RKO (cell line): ENCODE results near the gene NALCN.

Source experiments
- DNase-seq: peaks from one replicate; pipeline ENCODE4 v3.0.0-alpha.2; 2016; ENCODE audit warnings: low spot score

Gene NALCN

DNA sequence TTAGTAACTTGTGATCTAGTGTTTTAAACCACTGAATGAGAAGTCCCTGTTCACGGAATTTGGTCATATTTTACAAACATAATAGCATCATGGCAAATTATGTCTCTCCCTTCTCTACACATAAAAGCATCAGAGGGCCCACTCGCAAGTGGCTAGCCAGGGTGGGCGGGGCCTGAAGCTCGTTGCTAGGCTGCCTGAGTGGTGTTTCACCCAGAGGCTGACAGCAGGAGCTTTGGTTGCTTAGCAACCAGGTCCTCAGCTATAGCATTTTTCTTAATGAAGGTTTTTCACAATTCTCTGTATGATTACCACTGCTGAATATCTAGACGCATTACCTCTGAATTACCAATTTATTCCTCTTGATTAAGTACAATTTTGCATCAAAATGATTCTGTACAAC, 126.5 kb downstream of the NALCN start:
- peak; percentile 16 for DNase-seq

DNA sequence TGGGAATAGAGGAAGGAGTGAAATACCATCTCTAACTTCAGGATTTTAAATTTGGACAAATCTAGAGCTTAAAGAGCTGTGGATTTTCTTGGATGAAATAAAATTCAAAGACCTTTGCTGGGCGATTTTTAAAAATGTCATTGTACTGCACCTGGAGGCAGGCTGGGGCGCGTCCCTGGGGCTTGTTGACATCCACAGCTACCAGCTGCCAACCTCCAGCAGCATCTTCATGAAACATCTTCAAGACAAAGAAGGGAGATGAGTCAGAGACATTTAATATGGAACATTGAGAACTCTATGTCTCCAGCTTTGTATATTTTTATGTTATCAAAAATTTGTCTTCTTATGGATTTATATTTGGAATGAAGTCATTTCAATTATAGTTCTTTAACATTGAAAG, 132.5 kb downstream of the NALCN start:
- no peak for DNase-seq

DNA sequence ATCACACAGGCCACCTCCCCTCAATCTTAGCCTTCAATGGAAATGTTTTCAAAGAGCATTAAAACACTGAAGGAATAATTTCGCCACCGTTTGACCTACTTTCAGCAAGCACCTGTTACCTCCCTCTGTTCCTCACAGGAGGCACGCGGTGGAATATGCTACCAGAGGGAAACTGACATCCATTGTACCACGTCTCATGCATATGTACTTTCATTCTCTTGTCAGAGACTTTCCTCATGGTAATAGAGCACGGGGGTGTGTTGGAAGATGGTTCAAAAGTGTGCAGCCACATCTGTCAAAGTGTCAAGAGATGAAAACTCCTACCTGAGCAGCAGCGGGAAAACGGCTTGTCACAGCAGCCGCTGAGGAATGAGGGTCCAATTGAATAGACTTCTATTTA, 143.4 kb downstream of the NALCN start:
- DNase-seq = no peak

DNA sequence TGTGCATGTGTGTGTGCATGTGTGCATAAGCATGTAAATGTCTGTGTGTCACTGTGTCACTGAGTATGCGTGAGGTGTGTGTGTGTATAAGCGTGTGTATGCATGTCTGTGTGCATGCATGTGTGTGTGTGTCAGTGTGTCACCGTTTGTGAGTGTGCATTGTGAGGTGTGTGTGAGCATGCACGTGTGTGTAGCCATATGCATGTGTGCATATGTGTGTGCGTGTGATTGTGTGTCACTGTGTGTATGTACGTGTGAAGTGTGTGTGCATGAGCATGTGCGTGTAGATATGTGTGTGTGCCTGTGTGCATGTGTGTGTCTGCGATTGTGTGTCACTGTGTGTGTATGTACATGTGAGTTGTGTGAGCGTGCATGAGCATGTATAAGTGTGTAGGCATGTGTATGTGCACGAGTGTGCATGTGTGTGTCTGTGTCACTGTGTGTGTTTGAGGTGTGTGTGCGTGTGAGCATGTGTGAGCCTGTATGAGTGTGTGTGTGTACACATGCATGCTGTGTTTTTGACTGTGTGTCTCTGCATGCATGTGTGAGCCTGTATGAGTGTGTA, 144.5 kb downstream of the NALCN start:
- DNase-seq = no peak

DNA sequence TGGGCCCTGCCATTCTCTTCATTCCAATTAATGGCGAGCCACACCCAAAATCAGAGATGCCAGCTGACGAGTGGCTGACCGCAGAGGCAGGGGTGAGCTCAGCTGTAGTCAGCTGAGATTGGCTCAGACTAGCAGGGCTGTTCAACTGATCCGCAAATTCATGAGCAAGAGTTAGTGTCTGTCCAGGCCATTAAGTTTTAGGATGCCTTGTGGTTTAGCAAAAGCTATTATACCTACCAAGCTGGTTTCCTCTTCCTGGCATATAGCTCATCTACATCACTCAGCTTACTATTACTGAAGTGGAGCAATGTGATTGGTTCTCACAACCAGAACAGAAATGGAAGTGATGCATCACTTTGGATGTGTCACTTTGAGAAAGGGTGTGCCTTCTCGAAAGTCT, 148.7 kb downstream of the NALCN start:
- DNase-seq = peak; percentile 73

DNA sequence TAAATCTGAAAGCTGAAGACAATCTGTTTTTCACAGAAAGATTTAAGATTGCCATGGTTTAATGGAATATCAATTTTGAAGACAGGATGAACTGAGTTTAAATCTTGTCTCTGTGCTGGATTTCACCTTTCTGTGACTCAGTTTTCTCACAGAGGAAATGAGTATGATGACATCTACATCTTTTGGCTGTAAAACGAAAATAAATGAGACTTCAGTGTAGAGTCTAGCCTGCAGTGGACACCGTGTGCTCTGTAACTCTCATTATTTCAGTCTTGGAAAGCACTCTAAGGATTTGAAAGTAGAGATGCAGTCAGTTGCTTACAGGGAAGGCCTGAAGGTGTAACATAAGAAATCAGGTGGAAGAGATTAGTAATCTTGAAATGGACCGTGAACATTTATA, 150.4 kb downstream of the NALCN start:
- no peak for DNase-seq

DNA sequence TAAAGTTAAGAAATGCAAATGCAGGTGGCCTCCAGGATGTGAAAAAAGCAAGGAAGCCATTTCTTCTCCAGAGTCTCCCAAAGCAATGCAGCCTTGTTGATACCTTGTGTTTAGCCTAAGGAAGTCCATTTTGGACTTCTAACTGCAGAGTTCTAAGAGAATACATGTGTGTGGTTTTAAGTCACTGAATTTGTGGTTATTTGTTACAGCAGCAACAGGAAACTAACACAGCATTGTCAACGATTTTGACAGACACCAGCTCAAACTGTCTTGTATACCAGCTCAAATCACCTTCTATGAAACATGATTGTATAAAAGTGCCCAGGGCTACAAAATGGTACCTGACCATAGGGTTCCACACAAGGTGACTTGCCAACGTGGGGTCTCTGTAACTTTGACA, 151.4 kb downstream of the NALCN start:
- DNase-seq = no peak

DNA sequence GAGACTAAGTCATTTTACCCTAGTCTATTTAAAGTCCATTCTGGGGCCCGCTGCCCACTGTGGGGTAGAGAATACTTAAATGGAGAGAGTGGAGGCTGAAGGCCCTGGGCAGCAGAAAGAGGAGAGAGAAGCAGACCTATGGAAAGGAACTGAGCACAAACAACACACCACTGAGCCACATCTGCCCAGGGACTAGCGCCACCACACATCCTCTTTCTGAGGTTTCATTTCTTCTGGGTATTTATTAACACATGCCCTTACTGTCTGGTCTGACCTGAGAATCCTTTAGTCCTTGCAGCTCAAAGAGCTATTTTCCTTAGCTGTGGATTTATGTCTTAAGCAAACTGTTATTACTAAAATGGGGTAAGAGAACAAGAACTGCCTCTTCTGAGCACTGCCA, 154.0 kb downstream of the NALCN start:
- no peak for DNase-seq

DNA sequence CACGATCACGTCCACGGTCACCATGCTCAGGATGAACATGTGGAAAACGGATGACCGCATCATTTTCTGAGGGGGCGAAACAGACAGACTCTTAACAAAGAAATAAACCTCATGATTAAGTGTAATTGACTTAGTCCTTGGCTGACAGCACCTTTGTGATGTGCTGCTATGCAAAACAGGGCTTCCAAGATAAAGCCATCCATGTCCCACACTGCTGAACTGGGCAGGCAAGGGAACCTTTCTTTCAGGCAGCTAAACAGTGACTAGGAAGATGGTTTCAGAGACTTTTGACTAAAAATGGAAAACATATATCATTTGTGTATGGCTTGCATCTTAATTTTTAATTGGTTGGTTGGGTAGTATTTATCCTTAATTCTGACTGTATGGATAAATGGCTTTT, 157.8 kb downstream of the NALCN start:
- no peak for DNase-seq

DNA sequence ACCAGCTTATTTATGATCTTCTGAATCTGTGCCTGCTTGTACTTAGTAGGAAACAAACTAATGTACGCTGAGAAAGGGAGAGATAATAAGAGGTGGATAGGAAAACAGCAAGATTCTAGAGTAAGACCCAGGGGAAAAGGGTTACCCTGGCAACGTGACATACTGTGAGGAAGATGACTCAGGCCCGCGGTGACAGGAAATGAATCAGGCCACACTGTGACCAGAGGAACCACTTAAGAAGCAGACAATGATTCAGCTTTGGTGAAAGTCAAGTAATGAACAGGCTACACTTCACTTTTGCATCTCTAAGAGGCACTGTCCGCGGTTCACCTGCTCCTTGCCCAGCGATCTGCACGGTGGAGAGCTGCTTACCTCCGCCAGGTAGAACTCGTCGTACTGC, 158.2 kb downstream of the NALCN start:
- DNase-seq = peak; percentile 87

DNA sequence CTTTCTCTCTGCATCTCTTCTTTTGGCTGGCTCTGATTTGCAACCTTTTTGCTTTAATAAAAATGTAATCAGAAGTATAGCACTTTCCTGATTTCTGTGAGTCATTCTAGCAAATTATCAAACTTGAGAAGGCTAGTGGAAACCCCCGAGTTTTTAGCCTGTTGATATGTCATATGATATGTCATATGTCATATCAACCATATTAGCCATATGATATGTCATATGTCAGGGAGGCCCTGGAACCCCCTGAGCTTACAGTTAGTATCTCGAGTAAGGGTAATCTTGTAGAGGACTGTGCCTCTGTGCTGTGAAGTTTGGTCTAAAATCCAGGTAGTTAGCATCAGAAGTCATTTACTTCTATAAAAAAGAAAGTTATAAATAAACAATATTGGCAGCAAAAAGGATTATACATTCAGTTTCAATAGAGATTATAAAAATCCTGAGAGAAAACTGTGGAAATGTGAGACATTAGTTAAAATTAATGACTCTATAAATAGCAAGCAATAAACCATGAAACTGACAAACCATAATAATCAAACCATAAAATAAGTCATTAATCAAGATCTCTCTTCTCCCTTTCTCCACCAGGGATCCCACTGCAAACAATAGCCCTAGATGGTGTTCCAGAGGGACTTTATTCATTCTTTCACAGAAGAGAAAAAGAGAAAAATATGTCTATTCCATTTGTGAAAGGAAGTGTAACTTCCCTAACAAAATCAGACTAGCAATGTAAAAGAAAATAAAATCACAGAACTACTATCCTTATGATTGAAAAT, 167.4 kb downstream of the NALCN start:
- DNase-seq = no peak

DNA sequence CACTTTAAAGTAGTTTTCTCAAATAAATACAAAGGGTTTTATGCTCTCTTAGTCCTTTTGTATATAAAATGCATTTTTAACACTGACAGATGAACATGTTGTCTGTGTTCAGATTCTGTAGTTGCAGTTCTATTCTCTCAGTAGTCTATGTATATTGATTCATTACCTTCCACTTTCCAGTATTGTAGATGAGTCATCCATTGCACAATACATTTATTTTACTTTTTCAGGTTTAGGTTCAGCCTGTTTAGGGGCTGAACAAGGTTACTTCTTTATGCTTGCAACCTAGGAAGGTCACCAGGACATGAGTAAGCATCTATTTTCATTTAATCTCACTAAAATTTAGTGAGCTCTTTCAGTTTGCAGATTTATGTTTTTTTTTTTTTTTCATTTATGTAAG, 173.6 kb downstream of the NALCN start:
- DNase-seq = no peak

DNA sequence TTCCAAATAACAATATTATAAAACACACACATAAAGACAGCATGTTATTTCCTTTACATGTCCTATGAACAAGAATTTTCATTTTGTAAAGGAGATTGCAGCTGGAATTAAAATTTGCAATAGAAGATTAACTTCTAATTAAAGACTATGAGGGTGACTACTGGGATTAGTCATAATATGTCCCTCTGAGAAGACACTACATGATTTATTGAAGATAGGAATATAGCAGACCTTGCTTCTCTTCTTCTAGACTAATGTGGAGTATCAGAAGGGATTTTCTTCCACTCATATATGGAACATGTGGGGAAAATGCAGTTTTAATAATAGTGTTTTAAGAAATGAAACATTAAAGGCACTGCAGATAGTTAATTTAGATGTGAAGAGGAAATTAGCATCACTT, 177.8 kb downstream of the NALCN start:
- no peak for DNase-seq

DNA sequence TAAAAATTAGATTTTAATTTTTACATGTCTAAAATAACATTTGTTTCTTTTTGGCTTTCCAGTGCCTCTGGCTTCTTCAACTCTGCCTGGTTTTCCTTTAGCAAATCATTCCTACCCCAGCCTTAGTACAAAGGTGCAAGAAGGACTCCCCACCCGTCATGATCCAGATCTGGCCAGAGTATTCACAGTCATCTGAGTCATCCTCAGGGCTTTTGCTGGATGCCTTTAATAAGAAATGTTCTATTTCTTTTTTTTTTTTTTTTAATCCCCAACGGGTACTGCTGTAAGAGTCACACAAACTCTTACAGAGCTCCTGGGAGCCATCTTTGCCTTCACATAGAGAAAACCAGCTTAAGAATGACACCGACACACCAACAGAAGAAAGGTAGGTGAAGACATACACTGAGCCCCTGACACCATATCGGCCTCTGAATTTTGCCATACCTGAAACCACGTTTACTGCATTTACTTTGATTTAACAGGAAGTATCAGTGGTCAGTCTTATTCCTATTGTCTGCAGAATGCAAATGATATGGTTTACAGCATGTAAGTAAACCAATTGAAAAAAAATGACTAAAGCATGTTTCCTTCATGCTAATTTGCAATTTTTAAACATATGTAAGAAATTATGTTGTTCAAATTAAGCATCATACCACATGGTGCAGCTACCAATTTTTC, 184.4 kb downstream of the NALCN start:
- no peak for DNase-seq

DNA sequence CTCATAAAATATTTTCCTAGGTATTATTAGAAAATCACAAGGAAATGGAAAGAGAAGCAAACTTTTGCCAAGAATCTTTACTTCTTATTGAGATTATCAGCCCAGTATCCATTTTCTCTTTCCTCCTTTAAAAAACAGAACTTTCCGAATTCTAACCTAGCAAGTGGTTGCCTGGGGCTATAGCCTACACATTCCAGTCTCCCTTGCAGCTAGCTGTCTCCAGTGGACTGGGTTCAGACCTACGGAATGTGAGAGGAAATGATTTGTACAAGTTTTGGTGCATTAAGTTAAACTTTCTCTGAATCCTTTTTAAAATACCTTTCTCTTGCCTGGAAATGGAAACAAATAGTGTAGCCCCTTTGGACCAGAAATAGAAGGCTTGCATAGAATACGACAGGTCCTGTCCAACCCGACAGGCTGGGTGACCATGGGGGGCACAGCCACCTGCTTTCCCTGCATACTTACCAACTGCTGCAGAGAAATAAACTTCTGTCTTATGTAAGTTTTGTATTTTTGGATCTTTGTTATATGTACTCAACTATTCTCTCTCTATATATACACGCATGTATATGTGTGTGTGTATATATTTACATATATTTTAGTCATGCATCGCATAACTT, 185.9 kb downstream of the NALCN start:
- no peak for DNase-seq

DNA sequence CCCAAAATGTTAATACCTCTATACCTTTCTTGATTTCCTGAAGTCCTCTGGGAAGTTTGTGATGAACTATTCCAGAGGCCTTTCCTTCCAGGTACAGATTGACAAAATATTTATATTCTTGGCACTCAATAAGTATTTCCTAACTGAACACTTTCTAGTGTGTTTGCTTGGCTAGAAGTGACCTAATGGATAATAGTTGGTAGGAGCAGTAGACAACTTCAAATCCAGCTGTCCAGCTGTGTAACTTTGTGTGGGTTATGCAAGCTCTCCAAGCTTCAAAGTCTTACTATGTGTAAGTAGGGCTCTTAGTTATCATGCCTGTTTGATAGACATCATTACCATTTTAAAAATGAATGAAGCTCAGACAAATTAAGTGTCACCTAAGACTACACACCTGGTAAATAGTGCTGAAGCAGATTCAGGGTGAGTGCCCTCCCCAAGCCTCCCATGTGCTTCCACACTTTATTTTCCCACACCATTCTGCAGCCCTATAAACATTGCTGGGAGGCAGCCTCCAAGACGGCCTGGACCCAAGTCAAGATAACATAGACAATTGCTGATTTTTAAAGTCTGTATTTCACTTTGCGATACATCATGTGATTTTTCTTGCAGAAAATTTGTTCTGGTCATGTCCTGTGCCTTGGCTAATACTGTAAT, 196.6 kb downstream of the NALCN start:
- DNase-seq = no peak

DNA sequence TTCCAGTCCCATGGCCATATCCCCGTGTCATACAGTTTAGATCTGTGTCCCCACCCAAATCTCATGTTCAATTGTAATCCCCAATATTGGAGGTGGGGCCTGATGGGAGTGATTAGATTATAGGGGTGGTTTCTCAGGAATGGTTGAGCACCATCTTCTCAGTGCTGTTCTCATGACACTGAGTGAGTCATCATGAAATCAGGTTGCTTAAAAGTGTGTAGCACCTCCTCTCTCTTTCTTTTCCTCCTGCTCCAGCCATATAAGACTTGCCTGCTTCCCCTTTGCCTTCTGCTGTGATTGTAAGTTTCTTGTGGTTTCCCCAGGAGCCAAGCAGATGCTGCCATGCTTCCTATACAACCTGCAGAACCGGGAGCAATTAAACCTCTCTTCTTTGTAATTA, 197.8 kb downstream of the NALCN start:
- no peak for DNase-seq

DNA sequence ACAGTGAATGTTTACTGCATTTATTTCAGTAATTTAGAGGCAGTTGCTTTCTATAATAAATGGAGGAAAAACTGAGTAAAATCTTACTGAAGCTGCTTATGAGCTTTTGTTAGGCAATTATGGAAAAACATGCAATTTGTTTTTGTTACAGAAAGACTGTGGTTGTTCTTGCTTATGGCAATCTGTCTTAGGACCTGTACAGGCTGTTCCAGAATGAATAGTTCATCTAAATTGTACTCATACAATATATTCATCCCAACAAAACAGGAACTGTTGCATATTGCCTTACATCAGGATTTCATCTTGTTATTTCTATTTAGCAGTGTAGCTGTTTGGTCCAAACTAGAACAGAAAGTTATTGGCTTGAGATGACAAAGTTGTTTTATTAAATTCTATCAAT, 199.2 kb downstream of the NALCN start:
- no peak for DNase-seq

DNA sequence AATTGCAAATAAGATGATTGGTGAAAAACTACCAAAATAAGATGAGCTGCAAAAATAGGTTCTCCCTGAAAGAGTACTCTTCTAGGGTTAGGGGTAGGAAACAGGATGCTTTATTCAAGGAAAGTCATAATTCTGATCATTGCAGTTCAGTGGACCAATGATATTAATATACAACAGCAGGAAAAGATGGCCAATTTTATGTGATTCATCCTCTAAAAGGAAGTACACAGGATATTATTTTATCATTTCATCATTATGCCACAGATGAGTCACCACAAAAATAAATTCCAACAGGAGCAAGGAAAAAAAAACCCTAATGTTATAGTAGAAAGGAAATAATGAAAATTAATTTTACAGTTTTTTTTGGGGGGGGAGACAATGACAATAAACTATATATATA, 205.0 kb downstream of the NALCN start:
- DNase-seq = peak; percentile 8

DNA sequence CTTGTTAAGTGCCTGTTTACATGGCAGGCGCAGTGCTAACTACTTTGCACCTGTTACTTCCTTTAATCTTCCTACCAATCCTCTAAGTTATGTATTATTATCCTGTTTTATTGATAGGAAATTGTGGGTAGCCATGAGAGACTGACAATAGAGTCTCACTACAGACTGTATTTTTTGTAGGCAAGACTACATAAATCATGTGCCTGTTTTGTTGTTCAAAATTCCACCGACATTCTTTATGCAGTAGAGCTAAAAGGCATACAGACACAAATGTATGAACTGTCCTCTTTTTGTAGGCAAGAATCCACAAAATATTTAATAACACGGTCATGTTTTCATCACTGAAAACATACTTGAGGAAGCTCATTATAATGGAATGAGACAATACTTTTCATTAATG, 205.5 kb downstream of the NALCN start:
- DNase-seq = no peak

DNA sequence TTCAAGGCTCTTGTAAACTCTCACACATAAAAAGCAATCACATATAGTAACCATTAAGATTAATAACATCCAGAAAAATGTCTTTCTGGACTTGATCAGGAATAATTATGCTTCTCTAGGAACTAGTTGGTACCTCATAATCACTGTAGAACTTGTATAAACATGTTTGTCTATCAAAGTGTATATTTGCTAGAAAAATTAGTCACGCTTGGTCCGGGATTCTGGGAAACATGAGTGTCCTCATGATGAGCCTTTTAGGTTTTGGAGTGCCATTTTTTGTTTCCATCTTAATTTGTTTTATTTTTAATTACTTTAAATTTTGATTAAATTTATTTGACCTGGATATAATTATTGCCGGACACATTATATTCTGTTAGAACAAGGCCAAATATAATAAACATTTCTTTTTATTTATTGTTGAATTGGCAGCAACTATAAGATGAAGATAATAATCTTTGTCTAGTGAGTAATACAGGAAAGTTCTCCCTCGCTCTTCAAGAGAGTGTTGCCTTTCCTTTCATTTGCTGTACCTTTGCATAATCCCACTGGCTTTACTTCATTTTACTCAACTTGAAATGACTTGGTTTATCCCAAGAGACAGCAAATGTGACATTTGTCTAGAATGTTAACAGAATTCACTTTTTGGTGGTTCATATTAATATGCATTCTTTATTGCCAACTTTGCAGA, 207.0 kb downstream of the NALCN start:
- no peak for DNase-seq

DNA sequence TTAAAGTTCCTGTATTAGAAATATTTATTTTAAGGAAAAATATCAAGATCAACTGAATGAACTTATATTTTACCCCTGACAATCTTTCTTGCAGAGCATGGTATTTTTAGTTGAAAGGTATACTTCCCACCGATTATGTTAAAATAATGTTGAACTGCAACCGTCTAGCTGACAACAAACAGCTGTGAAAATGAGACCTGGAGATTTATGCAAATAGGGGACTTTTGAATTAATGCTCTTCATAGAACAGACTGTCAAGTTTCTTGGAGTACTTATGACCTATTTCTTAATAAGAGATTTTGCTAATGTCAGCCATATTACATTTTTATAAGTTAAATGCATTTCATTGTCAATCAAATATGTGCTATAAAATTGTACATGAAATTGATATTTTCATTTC, 210.9 kb downstream of the NALCN start:
- DNase-seq = no peak
